ENCODE data around the gene PGAM2.

DNA sequence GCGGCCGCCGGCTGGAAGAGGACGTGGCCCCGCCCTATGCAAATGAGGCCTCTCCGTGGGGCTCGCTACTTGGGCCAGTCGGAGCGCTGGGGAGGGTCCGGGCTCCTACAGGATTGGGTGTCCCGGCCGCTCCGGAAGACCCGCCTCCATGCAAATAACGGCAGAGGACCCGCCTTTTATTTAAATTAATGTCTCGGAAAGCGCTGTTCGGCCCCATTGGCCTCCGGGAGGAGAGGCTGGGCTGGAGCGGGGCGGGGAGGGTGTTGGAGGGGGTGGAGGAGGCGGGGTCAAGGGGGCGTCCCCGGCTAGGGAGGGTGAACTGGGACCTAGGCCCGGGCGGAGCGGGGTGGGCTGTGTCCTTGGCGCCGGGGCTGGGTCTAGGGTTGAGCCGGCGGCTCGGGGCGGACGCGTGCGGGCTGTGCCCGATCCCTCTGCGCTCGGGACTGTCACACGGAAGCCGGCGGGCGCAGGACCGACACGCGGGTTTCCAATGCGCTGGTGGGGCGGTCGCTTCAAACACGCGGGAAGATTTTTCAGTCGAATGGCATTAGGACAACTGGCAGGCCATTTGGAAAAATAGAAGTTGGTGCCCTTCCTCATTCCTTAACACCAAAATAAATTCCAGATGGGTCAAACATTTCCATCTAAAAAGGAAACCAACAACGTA, 17.3 kb upstream of the PGAM2 start:
- TF ChIP-seq, protein P1, sequence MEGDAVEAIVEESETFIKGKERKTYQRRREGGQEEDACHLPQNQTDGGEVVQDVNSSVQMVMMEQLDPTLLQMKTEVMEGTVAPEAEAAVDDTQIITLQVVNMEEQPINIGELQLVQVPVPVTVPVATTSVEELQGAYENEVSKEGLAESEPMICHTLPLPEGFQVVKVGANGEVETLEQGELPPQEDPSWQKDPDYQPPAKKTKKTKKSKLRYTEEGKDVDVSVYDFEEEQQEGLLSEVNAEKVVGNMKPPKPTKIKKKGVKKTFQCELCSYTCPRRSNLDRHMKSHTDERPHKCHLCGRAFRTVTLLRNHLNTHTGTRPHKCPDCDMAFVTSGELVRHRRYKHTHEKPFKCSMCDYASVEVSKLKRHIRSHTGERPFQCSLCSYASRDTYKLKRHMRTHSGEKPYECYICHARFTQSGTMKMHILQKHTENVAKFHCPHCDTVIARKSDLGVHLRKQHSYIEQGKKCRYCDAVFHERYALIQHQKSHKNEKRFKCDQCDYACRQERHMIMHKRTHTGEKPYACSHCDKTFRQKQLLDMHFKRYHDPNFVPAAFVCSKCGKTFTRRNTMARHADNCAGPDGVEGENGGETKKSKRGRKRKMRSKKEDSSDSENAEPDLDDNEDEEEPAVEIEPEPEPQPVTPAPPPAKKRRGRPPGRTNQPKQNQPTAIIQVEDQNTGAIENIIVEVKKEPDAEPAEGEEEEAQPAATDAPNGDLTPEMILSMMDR (conservative IDR thresholded peaks at IDR 0.05; ENCODE audit: low read length) = no peak
- TF ChIP-seq EZH2phosphoT487 (IDR thresholded peaks at IDR 0.05; ENCODE audit: borderline replicate concordance, low read depth, low read length) = no peak
